AG04450 (cell line): ENCODE data around the gene STX16. TPM values are rescaled to one million over a fixed set of nuclear protein-coding genes. Genes with fewer than 3 reads are reported as not detected.

Experiments used
- CTCF ChIA-PET: fragments of 300-600, 350-600 bp; formaldehyde crosslinking; extraction: SDS; loops from one replicate; lab custom pipeline; 2022; ENCODE audit warnings: antibody characterized with exemption, inconsistent platforms; lab: Charles Lee
- POLR2A ChIA-PET: fragments of 350-600 bp; formaldehyde crosslinking; extraction: SDS; loops from one replicate; lab custom pipeline; 2021; ENCODE audit warnings: antibody characterized with exemption, inconsistent platforms; lab: Yijun Ruan, JAX
- DNase-seq: peaks from one replicate; pipeline ENCODE4 v3.0.0-alpha.2; 2011; ENCODE audit warnings: low read depth, low spot score
- H3K27ac ChIP-seq: one replicate; pipeline ENCODE4 v1.5.1; 2012; ENCODE audit warnings: low read depth, low read length, control low read depth
- H3K27me3 ChIP-seq: one replicate; pipeline ENCODE4 v1.6.0; 2012; ENCODE audit warnings: low read length; ENCODE audit not compliant: control insufficient read depth, insufficient read depth
- H3K4me3 ChIP-seq: 2 replicates; pipeline ENCODE4 v1.5.1; 2011; ENCODE audit warnings: mild to moderate bottlenecking, low read depth, low read length, control low read depth
- H3K9me3 ChIP-seq: 2 replicates; pipeline ENCODE4 v1.5.1; 2012; ENCODE audit warnings: low read length; ENCODE audit not compliant: control insufficient read depth, insufficient read depth
- polyA plus RNA-seq: library from polyadenylated mRNA; depleted of rRNA; stranded (reverse); fragments of >200 nt; gene quantifications from 2 replicates; pipeline ENCODE4 v1.2.3, GENCODE V29; 2011
- TF ChIP-seq, protein P1 (sequence below): IDR thresholded peaks from 2 replicates; pipeline ENCODE4 v1.5.1; 2011; ENCODE audit warnings: low read depth, low read length, control low read depth, inconsistent platforms

The STX16 gene
- polyA plus RNA-seq, 1 experiment: 51.9 TPM

DNA sequence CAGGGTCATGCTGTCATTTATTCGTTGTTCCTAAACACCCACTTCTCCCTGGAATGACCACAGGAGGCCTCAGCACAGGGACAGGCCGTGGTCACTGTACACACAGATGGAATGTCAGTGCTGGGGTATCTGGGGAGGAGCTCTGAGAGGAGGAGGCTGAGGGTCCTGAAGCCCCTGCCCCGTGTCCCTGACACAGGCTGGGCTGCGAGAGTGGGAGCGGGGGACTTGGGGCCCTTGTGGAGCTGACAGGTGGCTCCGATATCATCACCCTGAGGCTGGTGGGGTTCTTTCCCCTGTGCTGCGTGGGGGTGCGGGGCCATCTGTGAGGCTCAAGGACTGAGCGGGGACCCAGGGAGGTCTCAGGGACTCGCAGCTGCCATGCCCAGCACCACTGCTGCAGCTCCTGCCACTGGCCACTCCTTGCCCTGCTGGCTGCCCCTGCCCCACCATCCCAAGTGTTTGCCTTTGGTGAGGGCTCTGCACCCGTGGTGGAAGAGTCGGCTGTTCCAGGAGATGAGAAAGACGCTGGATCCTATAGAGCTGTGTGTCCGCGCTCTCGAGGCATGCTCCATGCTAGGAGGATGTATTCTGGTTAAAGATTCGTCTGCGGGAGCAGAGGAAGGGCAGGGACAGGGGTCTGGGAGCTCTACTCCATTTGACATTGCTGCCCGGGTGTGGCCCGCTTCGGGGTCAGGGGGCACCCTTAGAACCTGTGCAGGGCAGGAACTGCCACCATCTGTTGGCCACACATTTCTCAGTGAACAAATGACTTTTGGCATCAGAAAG is 60.4 kb downstream of the STX16 start:
- no peaks in the 10 kb centered on the region for H3K27me3 ChIP-seq
- H3K9me3 ChIP-seq: no peaks in the 10 kb centered on the region; the same call in 1 of the 2 replicates
- no peak overlapping the region for H3K4me3 ChIP-seq
- DNase-seq: no peak
- TF ChIP-seq, protein P1, sequence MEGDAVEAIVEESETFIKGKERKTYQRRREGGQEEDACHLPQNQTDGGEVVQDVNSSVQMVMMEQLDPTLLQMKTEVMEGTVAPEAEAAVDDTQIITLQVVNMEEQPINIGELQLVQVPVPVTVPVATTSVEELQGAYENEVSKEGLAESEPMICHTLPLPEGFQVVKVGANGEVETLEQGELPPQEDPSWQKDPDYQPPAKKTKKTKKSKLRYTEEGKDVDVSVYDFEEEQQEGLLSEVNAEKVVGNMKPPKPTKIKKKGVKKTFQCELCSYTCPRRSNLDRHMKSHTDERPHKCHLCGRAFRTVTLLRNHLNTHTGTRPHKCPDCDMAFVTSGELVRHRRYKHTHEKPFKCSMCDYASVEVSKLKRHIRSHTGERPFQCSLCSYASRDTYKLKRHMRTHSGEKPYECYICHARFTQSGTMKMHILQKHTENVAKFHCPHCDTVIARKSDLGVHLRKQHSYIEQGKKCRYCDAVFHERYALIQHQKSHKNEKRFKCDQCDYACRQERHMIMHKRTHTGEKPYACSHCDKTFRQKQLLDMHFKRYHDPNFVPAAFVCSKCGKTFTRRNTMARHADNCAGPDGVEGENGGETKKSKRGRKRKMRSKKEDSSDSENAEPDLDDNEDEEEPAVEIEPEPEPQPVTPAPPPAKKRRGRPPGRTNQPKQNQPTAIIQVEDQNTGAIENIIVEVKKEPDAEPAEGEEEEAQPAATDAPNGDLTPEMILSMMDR: no peak
- no peak overlapping the region for H3K27ac ChIP-seq
- POLR2A ChIA-PET: interaction anchor here (0.6 kb wide), 1 partner anchor 59 kb away, joined by 3 read pairs; no protein-coding TSS in a partner anchor
- CTCF ChIA-PET: no interaction called here

DNA sequence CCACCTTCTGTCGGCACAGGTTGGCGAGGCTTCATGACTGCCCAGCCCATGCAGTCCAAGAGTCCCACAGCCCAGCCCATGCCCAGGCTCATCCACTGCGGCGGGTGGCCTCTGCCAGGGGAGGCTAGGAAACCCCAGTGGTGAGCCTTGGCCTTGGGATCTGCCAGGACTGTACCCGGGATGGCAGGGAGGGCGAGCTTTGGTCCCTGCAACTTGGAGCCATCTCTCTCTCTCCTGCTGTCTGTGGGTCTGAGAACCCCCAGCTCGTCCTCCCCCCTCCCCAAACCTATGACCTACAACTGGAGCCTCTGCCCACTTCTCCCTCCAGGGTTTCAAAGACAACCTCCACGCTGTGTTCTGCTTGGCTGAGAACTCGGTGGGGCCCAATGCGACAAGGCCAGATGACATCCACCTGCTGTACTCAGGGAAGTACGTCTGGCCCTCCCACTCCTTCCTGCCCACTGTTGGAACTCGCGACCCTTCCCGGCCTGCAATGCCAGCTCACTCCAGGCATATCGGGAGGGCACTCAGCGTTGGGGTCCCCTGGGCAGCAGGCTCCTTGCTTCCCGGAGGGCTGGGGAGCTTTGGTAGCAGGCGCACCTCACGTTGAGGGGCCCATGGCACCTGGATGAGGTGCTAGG is 61.2 kb downstream of the STX16 start:
- TF ChIP-seq, protein P1: no peak
- POLR2A ChIA-PET: no interaction called here
- H3K4me3 ChIP-seq: no peak overlapping the region
- H3K27me3 ChIP-seq: no peaks in the 10 kb centered on the region
- no peak overlapping the region for H3K27ac ChIP-seq
- DNase-seq: no peak
- no peaks in the 10 kb centered on the region; the same call in 1 of the 2 replicates for H3K9me3 ChIP-seq
- CTCF ChIA-PET: no interaction called here

DNA sequence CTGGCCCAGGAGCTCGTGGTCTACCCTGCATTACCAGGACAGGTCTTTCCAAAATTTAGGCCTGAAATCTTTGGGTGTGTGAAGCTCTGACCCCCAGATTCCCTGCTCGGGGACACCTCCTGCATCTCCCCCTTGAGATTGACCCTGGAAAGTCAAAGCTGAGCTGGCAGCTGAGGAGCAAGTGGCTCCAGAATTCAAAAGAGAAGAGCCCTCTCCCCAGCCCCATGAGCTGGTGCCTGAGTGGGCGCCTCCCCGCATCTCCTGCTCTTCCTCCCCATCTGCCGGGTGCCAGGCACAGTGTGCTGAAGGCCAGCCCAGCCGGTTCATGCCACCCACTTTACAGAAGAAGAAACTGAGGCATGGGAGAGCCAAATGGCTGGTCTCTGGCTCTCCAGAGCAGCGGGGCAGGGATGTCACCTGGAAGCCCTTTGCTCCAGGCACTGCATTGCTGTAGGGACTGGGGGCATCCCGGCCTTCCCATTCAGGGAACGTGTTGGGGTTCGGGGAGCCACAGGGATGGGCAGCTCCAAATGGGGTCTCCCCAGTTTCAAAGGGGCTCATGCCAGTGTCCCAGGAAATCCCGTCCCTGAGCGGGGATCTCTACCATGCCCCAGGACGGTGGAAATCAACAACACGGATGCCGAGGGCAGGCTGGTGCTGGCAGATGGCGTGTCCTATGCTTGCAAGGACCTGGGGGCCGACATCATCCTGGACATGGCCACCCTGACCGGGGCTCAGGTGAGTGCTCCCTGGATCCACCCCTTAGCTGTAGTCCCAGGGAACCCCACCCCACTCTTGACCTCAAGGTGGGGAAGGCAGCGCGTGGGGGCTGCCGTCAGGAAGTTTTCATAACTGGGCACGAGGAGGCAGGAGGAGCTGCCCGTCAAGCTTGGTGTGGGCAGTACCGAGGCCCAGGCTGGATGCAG is 62.0 kb downstream of the STX16 start:
- CTCF ChIA-PET: no interaction called here
- no peak overlapping the region for H3K27ac ChIP-seq
- TF ChIP-seq, protein P1: no peak
- DNase-seq: no peak
- no peaks in the 10 kb centered on the region; the same call in 1 of the 2 replicates for H3K9me3 ChIP-seq
- H3K4me3 ChIP-seq: no peak overlapping the region
- POLR2A ChIA-PET: no interaction called here
- no peaks in the 10 kb centered on the region for H3K27me3 ChIP-seq

DNA sequence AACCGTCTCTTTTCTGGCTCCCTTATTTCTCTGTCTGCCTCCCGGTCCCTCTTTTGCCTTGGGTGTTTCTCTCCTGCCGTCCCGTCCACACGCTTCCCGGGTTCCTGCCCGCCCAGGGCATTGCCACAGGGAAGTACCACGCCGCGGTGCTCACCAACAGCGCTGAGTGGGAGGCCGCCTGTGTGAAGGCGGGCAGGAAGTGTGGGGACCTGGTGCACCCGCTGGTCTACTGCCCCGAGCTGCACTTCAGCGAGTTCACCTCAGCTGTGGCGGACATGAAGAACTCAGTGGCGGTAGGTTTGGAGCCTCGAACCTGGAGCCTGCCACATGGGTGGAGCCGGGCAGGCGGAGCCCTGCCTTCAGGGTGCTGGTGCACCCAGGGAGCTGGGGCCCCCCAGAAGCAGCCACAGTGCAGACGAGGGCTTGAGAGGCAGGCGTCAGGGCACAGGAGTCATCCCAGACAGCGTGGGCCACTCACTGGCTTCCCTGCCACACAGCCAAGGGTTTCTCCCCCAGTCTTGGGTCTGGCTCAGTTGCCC is 62.8 kb downstream of the STX16 start:
- TF ChIP-seq, protein P1: no peak
- ChIA-PET CTCF (no interaction called here), POLR2A (no interaction called here)
- Histone ChIP-seq H3K9me3 (no peaks in the 10 kb centered on the region), H3K4me3 (no peak overlapping the region), H3K27ac (no peak overlapping the region), H3K27me3 (no peaks in the 10 kb centered on the region)
- no peak for DNase-seq
